Activated CD8-positive, alpha-beta memory T cell treated with anti-CD3 and anti-CD28 coated beads for 24 hours (primary cell): ENCODE data around the gene WDR91.

Experiments used
- DNase-seq: peaks from one replicate; pipeline ENCODE4 v3.0.0-alpha.2; 2020

Gene WDR91

DNA sequence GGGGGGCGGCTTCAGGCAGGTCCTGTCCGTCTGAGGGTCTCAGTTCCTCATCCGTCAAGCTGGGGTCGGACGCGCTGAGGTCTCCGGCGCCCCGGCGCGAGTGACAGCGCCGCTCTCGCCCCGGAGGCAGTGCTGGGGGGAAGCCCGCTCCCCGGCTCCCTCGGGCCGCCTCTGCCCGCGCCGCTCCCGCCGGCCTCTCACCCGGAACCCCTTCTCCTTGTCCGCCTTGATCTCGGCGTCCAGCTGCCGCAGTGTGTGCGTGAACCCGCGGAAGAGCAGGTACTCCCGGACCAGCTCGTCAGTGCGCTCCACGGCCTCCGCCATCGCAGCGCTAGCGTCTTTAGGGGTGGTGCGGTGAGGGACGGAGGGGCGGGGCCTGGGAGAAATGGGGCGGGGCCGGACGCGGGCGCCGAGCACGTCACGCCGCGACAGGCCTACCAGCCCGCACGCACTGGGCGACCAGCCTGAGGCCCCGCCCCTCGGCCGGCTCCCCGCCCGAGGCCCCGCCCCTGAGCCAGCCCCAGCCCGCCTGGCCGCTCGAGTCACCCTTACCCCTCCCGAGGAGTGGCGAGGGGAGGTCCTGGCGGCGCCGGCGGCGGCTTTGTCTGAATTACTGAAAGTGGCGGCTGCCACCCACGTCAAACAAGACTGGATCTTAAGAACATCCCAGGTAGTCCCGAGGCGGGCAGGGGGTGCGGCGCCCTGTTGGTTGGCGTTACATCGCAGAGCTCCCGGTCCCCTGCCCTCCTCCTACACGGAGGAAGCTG is at the start of gene WDR91:
WDR91 (minus strand) TSS at position 348 of the 767 bp plus-strand sequence; CDS start at position 324, 24 bp downstream.
- peak; percentile 99 for DNase-seq

DNA sequence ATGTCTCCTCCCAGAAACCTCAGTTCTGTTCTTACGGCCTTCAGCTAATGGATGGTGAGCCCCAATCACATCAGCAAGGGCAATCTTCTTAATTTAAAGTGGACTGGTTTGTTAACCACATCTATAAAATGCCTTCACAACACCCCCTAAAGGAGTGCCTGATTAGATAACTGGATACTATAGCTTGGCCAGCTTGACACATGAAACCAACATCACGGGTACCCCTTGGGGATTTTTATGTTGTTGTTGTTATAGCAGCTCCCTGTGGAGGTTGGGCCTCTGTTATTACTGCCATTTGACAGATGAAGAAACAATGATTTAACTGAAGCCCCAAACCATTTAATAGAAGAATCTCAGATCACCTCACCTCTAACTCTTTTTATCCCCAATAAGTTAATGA is 49.1 kb upstream of the WDR91 start:
- no peak for DNase-seq

DNA sequence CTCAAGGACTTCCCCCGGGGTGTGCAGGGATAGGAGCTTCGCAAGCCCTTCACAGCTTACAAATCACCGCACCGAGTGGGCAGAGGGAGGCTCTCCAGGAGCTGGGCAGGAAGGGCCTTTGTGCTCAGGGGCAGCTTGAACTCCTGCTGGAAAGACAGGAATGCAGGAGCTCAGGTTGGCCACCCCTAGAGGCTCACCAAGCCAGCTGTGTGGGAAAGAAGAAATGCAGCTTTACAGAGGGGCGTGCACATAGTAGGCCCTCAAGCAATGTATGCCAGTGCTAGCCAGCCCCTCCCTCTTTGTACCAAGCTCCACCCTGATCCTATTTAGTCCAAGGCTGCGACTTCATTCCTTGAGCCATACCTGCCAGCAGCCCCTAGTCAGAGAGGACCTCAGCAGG is 48.4 kb upstream of the WDR91 start:
- DNase-seq, result no peak

DNA sequence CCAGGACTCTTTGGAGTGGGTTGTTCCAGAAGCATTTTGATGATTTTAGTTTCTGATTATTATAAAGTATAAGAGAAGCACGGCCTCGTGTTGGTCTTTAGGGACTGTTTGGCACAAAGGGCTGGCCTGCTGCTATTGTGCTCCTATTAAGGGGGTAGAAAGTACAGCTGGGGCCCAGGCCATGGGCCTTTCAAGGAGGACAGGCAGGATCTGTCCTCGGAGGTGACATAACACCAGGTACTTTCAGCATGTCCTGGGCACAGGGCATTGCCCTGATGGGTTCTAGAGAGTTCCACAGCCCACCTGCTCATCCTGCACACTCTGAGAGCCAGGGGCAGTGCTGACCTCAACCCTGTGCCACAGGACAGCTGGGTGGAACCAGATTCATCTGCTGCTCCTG is 47.3 kb upstream of the WDR91 start:
- DNase-seq, result no peak

DNA sequence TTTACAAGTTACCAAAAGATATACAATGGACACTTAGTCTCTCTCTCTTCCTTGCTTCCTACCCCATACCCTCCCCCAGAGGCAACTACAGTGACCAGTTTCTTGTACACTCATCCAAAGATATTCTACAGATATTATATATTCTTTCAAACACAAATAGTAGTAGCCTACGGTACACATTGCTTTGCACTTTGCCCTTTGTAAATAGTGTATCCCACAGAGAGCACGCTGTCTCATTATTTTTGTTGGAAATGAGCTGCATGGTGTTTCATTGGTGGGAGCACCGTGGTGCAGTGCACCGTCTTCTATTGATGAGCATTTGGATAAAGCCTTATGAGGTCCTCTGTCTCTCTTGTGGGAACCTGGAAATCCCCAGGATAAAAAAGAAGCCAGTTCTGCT is 46.5 kb upstream of the WDR91 start:
- DNase-seq, result no peak

DNA sequence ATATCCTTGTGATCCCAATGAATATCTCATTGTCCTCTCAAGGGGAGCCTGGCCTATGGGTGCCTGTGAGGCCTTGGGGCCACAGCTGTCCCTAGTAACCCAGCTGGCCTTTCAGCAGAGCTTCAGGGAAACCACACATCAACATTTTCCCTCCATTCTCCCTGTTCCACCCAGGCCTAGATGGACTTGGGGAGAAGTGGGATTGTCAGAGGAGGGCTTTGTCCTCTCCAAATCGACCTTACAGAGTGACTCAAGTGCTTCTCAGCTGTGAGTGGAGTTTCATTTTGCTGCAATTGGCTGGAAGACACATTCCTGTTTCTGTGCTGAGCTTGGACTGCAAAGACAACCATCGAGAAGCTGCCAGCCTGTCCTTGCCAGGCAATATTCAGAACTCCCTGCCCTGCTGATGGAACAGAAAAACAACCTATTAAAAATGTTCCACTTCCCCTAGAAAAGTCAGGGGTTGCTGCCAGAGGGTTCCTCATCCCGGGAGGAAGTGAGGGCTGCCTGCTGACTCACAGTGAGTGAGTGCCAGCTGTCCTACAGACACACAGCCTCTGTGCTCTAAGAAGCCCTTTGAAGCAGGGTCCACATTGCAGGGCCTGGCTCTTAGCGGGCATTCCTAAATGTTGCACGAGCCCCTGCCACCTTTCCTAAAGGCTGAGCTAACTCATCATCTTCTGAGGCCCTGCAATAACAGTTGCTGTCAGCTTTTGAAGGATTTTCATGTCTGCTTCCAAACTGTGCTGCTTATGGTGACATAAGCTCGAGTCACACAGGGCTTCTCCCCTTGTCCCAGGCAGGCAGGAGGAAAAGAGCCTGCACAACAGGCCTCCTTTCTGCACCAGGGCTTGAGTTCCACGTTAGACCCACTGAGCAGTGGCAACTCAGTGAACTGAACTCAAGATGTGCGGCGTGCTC is 42.8 kb upstream of the WDR91 start:
- no peak for DNase-seq

DNA sequence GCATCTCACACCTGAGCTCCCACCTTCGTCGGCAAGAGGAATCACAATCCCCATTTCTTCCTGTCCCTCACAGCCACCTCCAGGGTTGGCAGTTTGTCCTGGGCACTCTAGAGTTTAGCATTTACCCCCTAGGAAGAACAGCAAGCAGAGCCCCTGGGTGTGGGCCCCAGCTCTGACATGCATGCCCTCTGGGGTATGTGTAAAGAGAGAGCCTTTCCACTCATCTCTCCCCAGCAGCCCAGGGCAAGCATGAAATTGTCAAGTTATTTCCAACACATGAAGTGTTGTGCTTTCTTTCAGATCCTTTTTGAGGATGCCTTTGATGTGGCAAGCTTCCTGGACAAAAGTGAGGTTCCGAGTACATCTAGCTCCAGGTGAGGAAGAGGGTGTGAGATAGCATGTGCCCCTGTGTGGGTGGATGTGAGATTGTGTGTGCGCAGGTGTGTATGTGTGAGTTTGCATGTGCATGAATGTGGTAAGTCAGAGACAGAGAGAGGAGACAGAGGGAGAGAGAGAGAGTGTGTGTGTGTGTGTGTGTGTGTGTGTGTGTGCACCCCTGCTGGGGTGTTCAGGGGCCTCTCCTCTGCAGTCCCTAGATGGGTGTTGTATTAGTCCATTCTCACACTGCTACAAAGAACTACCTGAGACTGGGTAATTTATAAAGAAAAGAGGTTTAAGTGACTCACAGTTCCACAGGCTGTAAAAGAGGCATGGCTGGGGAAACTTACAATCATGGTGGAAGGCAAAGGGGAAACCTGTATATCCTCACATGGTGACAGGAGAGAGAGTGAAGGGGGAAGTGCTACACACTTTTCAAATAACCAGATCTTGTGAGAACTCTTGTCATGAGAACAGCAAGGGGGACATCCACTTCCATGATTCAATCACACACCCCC is 40.4 kb upstream of the WDR91 start:
- no peak for DNase-seq

DNA sequence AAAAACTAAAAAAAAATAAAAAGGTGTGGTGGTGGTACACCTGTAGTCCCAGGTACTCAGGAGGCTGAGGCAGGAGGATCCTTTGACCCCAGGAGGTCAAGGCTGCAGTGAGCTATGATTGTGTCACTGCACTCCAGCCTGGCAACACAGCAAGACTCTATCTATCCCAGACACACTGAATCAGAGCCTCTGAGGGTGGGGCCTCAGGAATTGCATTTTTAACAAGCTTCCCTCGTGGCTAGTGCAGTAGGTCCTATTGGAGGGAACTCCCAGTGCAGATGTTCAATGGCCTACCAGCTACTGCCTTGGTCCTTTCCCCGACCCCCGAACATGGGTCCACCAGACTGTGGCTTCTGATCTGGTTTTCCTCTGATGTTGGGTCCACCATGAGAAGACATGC is 37.2 kb upstream of the WDR91 start:
- peak; percentile 28 for DNase-seq

DNA sequence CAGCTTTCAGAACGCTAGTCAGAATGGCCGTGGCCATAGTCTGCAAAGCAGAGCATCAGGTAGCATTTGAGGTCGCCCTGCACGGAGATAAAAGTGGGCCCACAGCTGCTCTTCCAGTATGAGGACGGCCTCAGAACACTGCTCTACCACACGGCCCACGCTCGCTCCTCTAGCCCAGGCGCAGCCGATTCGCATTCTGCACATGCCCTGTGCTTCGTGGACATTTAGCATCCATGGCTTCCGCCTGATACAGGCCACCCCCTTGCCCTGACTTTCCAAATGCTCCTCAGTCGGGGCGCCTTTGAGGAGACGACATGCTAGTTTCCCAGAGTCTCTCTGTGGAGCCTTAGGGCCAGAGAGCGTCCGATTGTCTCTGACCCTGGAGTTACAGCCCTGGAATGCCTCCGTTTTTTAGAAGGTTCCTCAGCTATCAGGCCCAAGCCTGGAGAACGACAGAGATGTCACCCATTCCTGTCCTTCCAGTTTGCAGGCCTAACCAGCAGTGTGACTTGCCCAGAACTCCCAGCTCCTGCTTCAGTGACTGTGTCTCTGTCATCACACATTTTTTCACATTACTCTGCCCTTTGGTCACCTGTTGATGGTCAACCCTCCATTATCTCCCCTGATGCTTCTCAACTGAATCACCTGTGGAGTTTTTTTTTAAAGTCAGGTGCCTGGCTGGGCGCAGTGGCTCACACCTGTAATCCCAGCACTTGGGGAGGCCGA is 36.6 kb upstream of the WDR91 start:
- peak; percentile 24 for DNase-seq

DNA sequence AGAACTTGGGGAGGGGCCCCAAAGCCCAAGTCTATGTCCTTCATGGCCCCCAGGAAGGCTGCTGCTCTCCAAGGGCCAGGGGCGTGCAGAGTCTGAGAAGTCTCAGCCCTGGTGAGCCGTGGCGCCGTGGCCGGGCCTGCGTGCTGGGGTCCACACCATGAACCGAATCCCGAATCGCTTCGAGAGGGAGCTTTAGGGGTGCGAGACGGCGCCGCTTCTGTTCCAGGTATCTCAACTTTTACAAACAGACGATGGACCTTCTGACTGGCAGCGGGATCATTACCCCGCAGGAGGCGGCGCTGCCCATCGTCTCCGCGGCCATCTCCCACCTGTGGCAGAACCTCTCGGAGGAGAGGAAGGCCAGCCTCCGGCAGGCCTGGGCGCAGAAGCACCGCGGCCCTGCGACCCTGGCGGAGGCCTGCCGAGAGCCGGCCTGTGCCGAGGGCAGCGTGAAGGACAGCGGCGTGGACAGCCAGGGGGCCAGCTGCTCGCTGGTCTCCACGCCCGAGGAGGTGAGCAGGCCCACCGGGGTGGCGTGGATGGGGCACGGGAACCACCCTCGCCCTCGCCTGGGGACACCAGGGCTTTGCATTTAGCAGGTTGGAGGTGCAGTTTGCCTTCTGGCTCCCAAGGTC is 35.0 kb upstream of the WDR91 start:
- peak; percentile 48 for DNase-seq

DNA sequence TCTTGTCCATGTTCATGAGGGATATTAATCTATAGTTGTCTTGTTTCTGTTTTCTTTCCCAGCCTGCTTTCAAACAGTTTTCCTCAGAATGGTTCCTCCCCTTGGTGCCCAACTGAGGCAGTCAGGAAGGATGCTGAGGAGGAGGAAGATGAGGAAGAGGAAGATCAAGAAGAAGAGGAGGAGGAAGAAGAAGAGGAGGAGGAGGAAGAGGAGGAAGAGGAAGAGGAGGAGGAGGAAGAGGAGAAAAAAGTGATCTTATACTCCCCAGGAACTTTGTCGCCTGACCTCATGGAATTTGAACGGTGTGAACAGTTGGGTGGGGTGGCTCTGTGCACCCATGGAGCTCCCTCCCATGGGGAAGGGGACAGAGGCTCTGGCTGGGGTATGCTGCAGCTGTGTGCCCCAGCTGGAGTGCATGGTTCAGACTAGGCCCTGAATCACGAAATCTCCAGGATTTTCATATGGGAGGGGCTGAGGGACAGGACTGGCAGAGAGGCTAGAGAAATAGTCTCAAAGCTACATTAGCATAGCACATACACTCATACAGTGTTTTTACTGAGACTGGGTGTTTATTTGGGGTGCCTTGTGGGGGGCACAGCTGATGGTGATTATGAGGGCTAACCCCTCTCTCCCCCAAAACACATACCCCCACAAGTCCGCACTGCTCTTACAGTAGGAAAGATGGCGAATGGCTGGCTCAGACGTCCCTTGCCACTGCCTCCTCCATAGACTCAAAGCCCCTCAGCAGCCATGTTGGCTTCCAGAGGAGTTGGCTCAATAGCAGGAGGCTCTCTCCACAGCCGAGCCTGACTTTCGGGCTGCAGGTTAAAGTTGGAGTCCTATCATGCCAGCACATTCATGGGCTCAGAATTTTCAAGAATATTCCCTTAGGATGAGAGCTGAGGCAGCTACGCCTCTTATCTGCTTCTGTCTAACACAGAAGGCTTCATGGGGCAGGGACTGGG is 34.2 kb upstream of the WDR91 start:
- DNase-seq, result peak; percentile 26

DNA sequence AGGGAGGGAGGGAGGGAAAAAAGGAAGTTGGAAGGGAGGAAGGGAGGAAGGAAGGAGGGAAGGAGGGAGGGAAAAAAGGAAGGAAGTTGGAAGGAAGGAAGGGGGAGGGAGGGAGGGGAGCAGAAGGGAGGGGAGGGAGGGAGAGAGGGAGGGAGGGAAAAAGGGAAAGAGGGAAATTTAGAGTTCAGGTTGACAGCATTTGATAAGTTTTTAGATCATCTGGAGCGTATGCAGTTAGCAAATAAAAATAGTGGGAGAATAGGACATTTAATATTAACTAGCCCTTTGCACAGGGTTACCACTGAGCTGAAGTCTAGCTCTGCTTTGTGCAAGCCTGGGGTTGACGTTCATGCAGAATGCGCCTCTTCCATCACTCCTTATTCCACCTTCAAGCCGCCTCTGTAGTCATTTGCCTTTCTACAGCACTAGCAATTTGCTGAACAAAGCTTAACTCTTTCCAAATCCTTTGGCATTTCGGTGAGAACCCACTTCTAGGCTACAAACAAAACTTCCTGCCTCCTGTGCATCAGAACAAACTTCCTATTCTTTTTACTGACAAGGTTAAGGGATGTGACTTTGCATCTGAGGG is 30.9 kb upstream of the WDR91 start:
- peak; percentile 1 for DNase-seq

DNA sequence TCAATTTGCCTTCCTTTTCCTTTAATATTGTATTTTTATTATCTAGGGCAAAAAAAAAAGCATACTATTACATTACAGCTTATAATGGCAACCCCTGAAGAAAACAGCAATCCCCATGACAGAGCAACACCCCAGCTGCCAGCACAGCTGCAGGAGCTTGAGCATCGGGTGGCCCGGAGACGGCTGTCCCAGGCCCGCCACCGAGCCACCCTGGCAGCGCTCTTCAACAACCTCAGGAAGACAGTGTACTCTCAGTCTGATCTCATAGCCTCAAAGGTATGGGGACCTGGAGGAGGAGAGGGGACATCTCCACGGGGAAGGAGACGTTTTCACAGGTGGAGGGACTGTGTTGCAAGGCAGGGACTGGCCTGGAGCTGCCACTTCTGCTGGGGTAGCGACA is 29.1 kb upstream of the WDR91 start:
- peak; percentile 24 for DNase-seq

DNA sequence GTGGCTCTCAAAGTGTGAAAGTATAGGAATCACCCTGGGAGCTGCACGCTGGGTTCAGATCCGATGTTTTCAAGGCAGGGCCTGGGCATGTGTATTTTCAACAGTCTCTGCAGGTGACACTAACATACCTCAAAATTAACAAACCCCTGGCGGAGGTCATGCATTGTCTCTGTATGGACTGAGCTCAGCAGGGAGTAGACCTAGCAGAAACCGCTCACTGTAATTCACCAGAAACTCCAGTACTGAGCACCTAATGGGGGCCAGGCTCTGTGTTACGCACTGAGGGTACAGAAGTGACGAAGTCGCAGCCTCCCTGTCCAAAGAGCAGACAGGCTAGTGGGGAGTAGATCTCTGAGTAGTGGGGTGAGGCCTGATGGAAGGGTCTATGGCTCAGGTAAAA is 27.9 kb upstream of the WDR91 start:
- DNase-seq, result peak; percentile 41

DNA sequence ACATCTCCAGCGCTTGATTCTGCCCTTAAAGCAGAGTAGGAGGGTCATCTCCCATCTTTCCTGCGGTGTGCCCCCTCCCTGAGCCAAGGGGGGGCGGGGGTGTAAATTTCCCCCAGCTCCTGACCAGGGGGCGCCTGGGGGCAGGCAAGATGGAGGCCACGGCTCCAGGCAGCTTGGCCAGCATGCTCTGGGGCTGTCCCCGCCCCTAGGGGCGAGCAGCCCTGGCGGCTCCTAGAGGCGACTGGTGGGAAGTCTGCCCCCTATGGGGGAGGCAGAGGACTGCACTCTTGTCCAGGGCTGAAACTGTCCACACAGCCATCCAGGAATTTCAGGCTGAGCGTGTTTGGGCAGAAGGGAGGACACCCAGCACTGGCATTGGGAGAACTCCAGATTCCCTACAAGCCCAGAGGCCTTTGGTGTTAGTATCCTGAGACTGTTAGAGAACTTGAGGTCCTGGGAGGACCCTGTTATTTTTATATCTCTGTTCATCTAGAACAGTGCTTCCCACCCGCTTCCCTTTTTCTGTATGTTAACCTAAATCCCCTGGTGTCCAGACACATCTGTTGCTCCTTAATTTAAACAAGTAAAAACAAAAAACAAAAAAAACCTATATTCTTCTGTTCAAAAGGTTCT is 26.9 kb upstream of the WDR91 start:
- DNase-seq, result peak; percentile 54

DNA sequence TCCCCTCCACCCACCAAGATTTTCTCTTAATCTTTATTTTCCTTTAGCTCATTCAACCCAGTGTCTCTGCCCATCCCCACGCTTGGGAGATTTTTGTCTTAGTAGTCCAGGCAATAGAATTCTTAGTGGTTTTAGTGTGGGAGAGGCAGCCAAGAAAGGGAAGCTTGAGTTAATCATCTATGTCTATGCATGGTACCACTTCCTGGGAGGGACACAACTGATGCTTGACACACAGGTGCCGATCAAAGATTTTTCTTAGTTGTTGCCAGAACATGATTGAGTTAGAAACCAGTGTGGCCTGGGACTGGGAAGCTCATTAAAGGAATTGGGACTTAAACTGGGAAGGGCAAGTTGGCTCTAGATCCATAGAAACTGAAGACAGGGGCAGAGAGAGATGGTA is 25.4 kb upstream of the WDR91 start:
- peak; percentile 5 for DNase-seq

DNA sequence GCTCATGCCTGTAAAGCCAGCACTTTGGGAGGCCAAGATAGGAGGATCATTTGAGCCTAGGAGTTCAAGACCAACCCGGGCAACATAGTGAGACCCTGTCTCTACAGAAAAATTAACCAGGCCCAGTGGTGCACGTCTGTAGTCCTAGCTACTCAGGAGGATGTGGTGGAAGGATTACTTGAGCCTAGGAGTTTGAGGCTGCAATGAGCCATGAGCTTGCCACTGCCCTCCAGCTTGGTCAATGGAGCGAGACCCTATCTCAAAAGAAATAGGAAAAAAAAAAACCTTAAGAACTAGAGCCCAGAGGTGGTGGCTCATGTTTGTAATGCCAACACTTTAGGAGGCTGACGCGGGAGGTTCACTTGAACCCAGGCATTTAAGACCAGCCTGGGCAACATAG is 24.5 kb upstream of the WDR91 start:
- DNase-seq, result no peak

DNA sequence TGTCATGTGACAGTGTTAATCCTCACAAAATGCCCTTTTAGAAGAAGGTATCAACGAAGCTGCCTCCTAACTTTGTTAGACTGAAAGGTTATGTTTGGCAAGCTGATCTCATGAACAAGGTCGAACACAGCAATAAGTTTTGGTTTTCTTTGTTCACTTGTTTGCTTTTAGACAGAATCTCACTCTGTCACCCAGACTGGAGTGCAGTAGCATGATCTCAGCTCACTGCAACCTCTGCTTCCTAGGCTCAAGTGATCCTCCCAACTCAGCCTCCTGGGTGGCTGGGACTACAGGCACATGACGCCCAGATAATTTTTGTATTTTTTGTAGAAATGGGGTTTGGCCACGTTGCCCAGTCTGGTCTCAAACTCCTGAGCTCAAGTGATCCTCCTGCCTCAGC is 23.4 kb upstream of the WDR91 start:
- DNase-seq, result no peak

DNA sequence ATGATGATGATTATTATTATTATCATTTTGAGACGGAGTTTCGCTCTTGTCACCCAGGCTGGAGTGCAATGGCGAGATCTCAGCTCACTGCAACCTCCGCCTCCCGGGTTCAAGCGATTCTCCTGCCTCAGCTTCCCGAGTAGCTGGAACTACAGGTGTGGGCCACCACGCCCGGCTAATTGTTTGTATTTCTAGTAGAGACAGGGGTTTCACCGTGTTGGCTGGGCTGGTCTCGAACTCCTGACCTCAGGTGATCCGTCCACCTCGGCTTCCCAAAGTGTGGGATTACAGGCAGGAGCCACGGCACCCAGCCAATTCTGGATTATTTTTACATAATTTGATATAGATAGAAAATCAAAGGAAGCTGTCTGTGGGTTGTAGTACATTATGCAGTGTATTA is 22.8 kb upstream of the WDR91 start:
- DNase-seq, result peak; percentile 26

DNA sequence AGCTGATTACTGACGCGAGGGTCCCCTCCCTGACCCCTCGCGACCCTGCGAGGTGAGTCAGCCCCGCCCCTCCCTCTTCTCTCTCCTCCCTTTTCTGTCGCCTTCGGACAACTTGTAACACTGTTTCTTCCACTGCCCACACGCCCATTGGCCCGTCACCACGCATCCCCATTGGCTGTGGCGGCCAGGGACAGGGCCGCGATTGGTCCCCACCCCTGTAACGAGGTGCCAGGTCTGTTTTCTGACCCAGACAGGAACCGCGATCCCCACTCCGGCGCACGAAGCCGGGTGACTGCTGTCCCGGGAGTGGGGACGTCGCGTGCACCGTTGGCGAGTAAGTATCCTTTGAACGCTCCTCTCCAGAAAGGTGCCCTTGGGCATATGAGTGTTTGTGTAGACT is 22.2 kb upstream of the WDR91 start, which contains the start of gene STRA8:
STRA8 (plus strand) TSS at position 269 of the 400 bp plus-strand sequence. CDS start 6,687 bp downstream, outside the sequence.
- DNase-seq, result peak; percentile 13
